ENCODE results near the gene FA2H. TPM values are rescaled to one million over a fixed set of nuclear protein-coding genes. Genes with fewer than 3 reads are reported as not detected.

The FA2H gene
- total and polyA plus RNA-seq, 2 of the 13 experiments (the other 11 are each of a cell fraction or from before 2014, with no cell fraction given), result 0.20 TPM; not detected in 1

GRCh38 chr16:74695450-74696422, 78.9 kb downstream of the FA2H start (continued):
- TF ChIP-seq SMARCE1 (IDR thresholded peaks at IDR 0.05; ENCODE audit: borderline replicate concordance), result no peak
- no peak for TF ChIP-seq TERF1 (CRISPR knock-in tag; IDR thresholded peaks at IDR 0.05)
- no peak for TF ChIP-seq MTF2 (CRISPR knock-in tag; IDR thresholded peaks at IDR 0.05; ENCODE audit: borderline replicate concordance)
- no peak for TF ChIP-seq MEIS1 (CRISPR knock-in tag; IDR thresholded peaks at IDR 0.05; ENCODE audit: borderline replicate concordance)
- TF ChIP-seq TCF12 (IDR thresholded peaks at IDR 0.05), result no peak
- TF ChIP-seq TCF12 (CRISPR knock-in tag; IDR thresholded peaks at IDR 0.05), result no peak
- no peak for TF ChIP-seq ATF7 (IDR thresholded peaks at IDR 0.05)
- no peak for TF ChIP-seq ATF7 (CRISPR knock-in tag; IDR thresholded peaks at IDR 0.05)
- TF ChIP-seq JDP2 (CRISPR knock-in tag; IDR thresholded peaks at IDR 0.05; ENCODE audit: borderline replicate concordance), result no peak
- TF ChIP-seq KDM4B (CRISPR knock-in tag; IDR thresholded peaks at IDR 0.05), result no peak
- no peak for TF ChIP-seq ZNF383 (CRISPR knock-in tag; IDR thresholded peaks at IDR 0.05; ENCODE audit: borderline replicate concordance)
- TF ChIP-seq NFATC3 (CRISPR knock-in tag; IDR thresholded peaks at IDR 0.05), result no peak
- no peak for TF ChIP-seq PLSCR1 (CRISPR knock-in tag; IDR thresholded peaks at IDR 0.05; ENCODE audit: borderline replicate concordance)
- TF ChIP-seq ZFP1 (CRISPR knock-in tag; IDR thresholded peaks at IDR 0.05), result no peak
- TF ChIP-seq SCMH1 (CRISPR knock-in tag; IDR thresholded peaks at IDR 0.05; ENCODE audit: borderline replicate concordance), result no peak
- TF ChIP-seq CCDC6 (CRISPR knock-in tag; IDR thresholded peaks at IDR 0.05), result no peak
- no peak for TF ChIP-seq ARHGAP35 (CRISPR knock-in tag; IDR thresholded peaks at IDR 0.05; ENCODE audit: borderline replicate concordance)
- TF ChIP-seq ELF3 (CRISPR knock-in tag; IDR thresholded peaks at IDR 0.05), result peak; percentile 51; the same call in 1 of the 2 replicates
- no peak for TF ChIP-seq DNMT1 (CRISPR knock-in tag; IDR thresholded peaks at IDR 0.05)
- no peak; the same call in 1 of the 2 replicates for TF ChIP-seq NFE2L2 (IDR thresholded peaks at IDR 0.05; ENCODE audit: low read length)
- peak; percentile 88 for TF ChIP-seq ZNF574 (CRISPR knock-in tag; IDR thresholded peaks at IDR 0.05)
- TF ChIP-seq SSRP1 (CRISPR knock-in tag; IDR thresholded peaks at IDR 0.05), result no peak
- no peak for TF ChIP-seq RNF219 (CRISPR knock-in tag; IDR thresholded peaks at IDR 0.05)
- peak; percentile 94 for TF ChIP-seq POLR2AphosphoS5 (IDR thresholded peaks at IDR 0.05; ENCODE audit: low read depth, low read length)
- no peak for TF ChIP-seq ZNF367 (CRISPR knock-in tag; IDR thresholded peaks at IDR 0.05; ENCODE audit: borderline replicate concordance)
